Parathyroid adenoma (tissue), 2 donors: ENCODE data around the gene ETV6.

Experiments used
- H2AFZ ChIP-seq: fragments of 300-600 bp; sonication (generic); one replicate; pipeline ENCODE4 v1.7.0; 2017; ENCODE audit warnings: antibody characterized with exemption, mild to moderate bottlenecking
- H3K27ac ChIP-seq: fragments of 300-600 bp; sonication (generic); one replicate; pipeline ENCODE4 v1.7.0; 2017
- H3K27me3 ChIP-seq: fragments of 300-600 bp; sonication (generic); one replicate; pipeline ENCODE4 v1.7.0; 2017; ENCODE audit warnings: low read length; ENCODE audit not compliant: control insufficient read depth, insufficient read depth
- H3K36me3 ChIP-seq: fragments of 300-600 bp; sonication (generic); one replicate; pipeline ENCODE4 v1.7.0; 2017; ENCODE audit warnings: low read length; ENCODE audit not compliant: control insufficient read depth, insufficient read depth
- H3K4me1 ChIP-seq: fragments of 300-600 bp; sonication (generic); one replicate; pipeline ENCODE4 v1.7.0; 2017; ENCODE audit warnings: control low read depth
- H3K4me2 ChIP-seq: fragments of 300-600 bp; sonication (generic); one replicate; pipeline ENCODE4 v1.7.0; 2017; ENCODE audit warnings: low read length
- H3K4me3 ChIP-seq: fragments of 300-600 bp; sonication (generic); one replicate; pipeline ENCODE4 v1.7.0; 2017; ENCODE audit warnings: low read depth, low read length
- H3K79me2 ChIP-seq: fragments of 300-600 bp; sonication (generic); one replicate; pipeline ENCODE4 v1.7.0; 2017; ENCODE audit warnings: control low read depth
- H3K9ac ChIP-seq: fragments of 300-600 bp; sonication (generic); one replicate; pipeline ENCODE4 v1.7.0; 2017; ENCODE audit warnings: mild to moderate bottlenecking
- H3K9me3 ChIP-seq: fragments of 300-600 bp; sonication (generic); one replicate; pipeline ENCODE4 v1.7.0; 2017; ENCODE audit warnings: low read length; ENCODE audit not compliant: control insufficient read depth
- TF ChIP-seq, protein P1 (sequence below): fragments of 300-600 bp; sonication (generic); IDR thresholded peaks from one replicate; pipeline ENCODE4 v1.7.0; 2017; ENCODE audit warnings: antibody characterized with exemption, mild to moderate bottlenecking
- donor health status: primary hyperparathyroidism.

The ETV6 gene

GRCh38 chr12:11764837-11765236 is 115.4 kb downstream of the ETV6 start:
- Histone ChIP-seq H3K9me3 (no peaks in the 10 kb centered on the region), H3K9ac (no peak overlapping the region), H3K27ac (no peak overlapping the region)

DNA sequence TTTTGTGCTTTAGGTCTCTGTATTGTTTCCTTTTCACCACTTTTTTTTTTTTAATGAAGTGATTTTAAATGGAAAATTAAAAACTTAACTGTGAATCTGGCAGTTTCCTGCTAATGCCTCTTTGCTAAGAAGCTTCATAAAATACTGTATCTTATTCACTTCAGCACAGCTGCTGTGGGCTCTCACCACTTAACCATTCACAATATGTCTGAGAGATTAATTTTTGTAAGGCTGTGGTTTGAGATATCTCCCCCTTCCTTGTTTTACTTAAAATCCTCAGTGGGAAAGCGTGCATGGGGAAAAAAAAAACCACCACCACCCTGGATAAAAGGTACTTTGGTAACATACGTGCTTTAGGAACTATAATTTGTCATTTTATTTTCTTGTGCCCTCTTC is 115.9 kb downstream of the ETV6 start:
- H3K36me3 ChIP-seq, result no peaks in the 10 kb centered on the region
- TF ChIP-seq, protein P1, sequence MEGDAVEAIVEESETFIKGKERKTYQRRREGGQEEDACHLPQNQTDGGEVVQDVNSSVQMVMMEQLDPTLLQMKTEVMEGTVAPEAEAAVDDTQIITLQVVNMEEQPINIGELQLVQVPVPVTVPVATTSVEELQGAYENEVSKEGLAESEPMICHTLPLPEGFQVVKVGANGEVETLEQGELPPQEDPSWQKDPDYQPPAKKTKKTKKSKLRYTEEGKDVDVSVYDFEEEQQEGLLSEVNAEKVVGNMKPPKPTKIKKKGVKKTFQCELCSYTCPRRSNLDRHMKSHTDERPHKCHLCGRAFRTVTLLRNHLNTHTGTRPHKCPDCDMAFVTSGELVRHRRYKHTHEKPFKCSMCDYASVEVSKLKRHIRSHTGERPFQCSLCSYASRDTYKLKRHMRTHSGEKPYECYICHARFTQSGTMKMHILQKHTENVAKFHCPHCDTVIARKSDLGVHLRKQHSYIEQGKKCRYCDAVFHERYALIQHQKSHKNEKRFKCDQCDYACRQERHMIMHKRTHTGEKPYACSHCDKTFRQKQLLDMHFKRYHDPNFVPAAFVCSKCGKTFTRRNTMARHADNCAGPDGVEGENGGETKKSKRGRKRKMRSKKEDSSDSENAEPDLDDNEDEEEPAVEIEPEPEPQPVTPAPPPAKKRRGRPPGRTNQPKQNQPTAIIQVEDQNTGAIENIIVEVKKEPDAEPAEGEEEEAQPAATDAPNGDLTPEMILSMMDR, result no peak
- H3K4me3 ChIP-seq, result no peak overlapping the region
- H3K9me3 ChIP-seq, result no peaks in the 10 kb centered on the region
- H2AFZ ChIP-seq, result no peak overlapping the region
- peaks cover 30% of the 10 kb centered on the region for H3K79me2 ChIP-seq
- H3K4me1 ChIP-seq, result peaks cover 10% of the 10 kb centered on the region
- H3K27ac ChIP-seq, result peak overlapping the region; percentile 17
- H3K4me2 ChIP-seq, result no peak overlapping the region
- no peak overlapping the region for H3K9ac ChIP-seq
- H3K27me3 ChIP-seq, result no peaks in the 10 kb centered on the region

More at GRCh38 chr12:11764837-11765236, 115.4 kb downstream of the ETV6 start:
- Histone ChIP-seq H3K79me2 (peaks cover 29% of the 10 kb centered on the region), H3K4me2 (no peak overlapping the region), H2AFZ (no peak overlapping the region), H3K4me3 (no peak overlapping the region), H3K4me1 (peaks cover 9% of the 10 kb centered on the region), H3K36me3 (no peaks in the 10 kb centered on the region), H3K27me3 (no peaks in the 10 kb centered on the region)
- TF ChIP-seq, protein P1, result no peak

GRCh38 chr12:11765817-11766794 is 116.6 kb downstream of the ETV6 start:
- Histone ChIP-seq H3K9me3 (no peaks in the 10 kb centered on the region), H3K27ac (peak overlapping the region; percentile 66), H3K36me3 (no peaks in the 10 kb centered on the region), H3K4me2 (no peak overlapping the region), H3K4me1 (peaks cover 10% of the 10 kb centered on the region), H3K9ac (no peak overlapping the region), H3K27me3 (no peaks in the 10 kb centered on the region), H2AFZ (no peak overlapping the region), H3K79me2 (peaks cover 36% of the 10 kb centered on the region), H3K4me3 (no peak overlapping the region)
- TF ChIP-seq, protein P1, result no peak

GRCh38 chr12:11767029-11767724 is 117.7 kb downstream of the ETV6 start:
- H3K36me3 ChIP-seq, result no peaks in the 10 kb centered on the region
- H3K27ac ChIP-seq, result peak overlapping the region; percentile 66
- peaks cover 39% of the 10 kb centered on the region for H3K79me2 ChIP-seq
- H3K9me3 ChIP-seq, result no peaks in the 10 kb centered on the region
- no peak overlapping the region for H3K4me3 ChIP-seq
- no peak overlapping the region for H3K4me2 ChIP-seq
- no peak overlapping the region for H2AFZ ChIP-seq
- no peak overlapping the region for H3K9ac ChIP-seq
- TF ChIP-seq, protein P1, result no peak
- H3K4me1 ChIP-seq, result peaks cover 12% of the 10 kb centered on the region
- H3K27me3 ChIP-seq, result no peaks in the 10 kb centered on the region
